Measurements from ENCODE around the gene DAPL1. TPM values are rescaled to one million over a fixed set of nuclear protein-coding genes. Genes with fewer than 3 reads are reported as not detected.
"Not testable (repeated sequence)": the region's sequence is repeated elsewhere in the genome, so short reads cannot be mapped to it uniquely, and the experiment has no call there.

DAPL1 gene
- total and polyA plus RNA-seq, 2 donors (not counting 1 experiment from before 2014, with no cell fraction given), result not detected

GRCh38 chr2:158841850-158842249 is 46.7 kb downstream of the DAPL1 start:
- Histone ChIP-seq H3K36me3 (ENCODE audit: control insufficient read depth, insufficient read depth, low read length) (no peaks in the 10 kb centered on the region), H3K4me2 (ENCODE audit: extremely low read depth, insufficient read depth, low read length) (no peak overlapping the region), H2AFZ (ENCODE audit: low read length) (no peak overlapping the region), H3K9ac (ENCODE audit: insufficient read depth, low read length) (no peak overlapping the region), H3K4me3 (replicated peaks in 1 of 4; ENCODE audit: control extremely low read depth in 1 of 4, insufficient read depth in 1 of 4, low read depth in 3 of 4, low read length in 4 of 4) (no peak overlapping the region), H3K4me1 (ENCODE audit: control insufficient read depth, extremely low read depth, insufficient read depth, low read length) (no peaks in the 10 kb centered on the region), H4K20me1 (ENCODE audit: control insufficient read depth, extremely low read depth, insufficient read depth, low read length) (no peaks in the 10 kb centered on the region), H3K9me3 (ENCODE audit: control insufficient read depth, insufficient read depth, low read depth, low read length) (no peaks in the 10 kb centered on the region), H3K27ac (ENCODE audit: insufficient read depth, low read length) (no peak overlapping the region), H3K27me3 (ENCODE audit: control insufficient read depth, insufficient read depth, low read length) (peaks cover 2% of the 10 kb centered on the region), H3K79me2 (ENCODE audit: control insufficient read depth, insufficient read depth, low read length) (no peaks in the 10 kb centered on the region)
- TF ChIP-seq EZH2 (IDR thresholded peaks at IDR 0.05; ENCODE audit: low read length, missing control alignments), result no peak
- no peak for TF ChIP-seq CTCF (conservative IDR thresholded peaks at IDR 0.05 in 1 of 2, IDR thresholded peaks at IDR 0.05 in 1 of 2; ENCODE audit: low read depth in 1 of 2, low read length in 2 of 2)
- DNase-seq (ENCODE audit: low read depth in 2 of 2), result peak; percentile 39 to 75

DNA sequence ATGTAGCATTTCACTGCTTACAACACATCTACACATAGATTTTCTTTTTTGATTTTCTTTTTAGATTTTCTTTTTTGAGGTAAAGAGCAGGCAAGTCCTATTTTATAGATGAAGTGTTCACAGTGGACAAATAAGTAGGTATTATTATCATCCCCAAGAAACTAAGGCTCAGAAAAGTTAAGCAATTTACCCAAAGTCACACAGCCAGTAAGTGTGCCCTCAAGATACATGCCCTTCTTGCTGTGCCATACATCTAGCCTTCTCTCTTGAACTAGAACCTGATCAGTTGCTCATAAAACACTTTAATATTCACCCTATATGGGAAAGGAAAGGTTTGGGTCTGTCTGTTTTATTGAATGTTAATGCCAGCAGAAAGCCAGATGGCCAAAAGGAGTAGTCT is 50.3 kb downstream of the DAPL1 start:
- Histone ChIP-seq H3K9ac (ENCODE audit: insufficient read depth, low read length) (no peak overlapping the region), H3K27ac (ENCODE audit: insufficient read depth, low read length) (no peak overlapping the region), H3K9me3 (ENCODE audit: control insufficient read depth, insufficient read depth, low read depth, low read length) (no peaks in the 10 kb centered on the region), H3K36me3 (ENCODE audit: control insufficient read depth, insufficient read depth, low read length) (no peaks in the 10 kb centered on the region), H3K4me2 (ENCODE audit: extremely low read depth, insufficient read depth, low read length) (no peak overlapping the region), H2AFZ (ENCODE audit: low read length) (no peak overlapping the region), H3K27me3 (ENCODE audit: control insufficient read depth, insufficient read depth, low read length) (peaks cover 2% of the 10 kb centered on the region), H3K4me1 (ENCODE audit: control insufficient read depth, extremely low read depth, insufficient read depth, low read length) (no peaks in the 10 kb centered on the region), H4K20me1 (ENCODE audit: control insufficient read depth, extremely low read depth, insufficient read depth, low read length) (no peaks in the 10 kb centered on the region), H3K79me2 (ENCODE audit: control insufficient read depth, insufficient read depth, low read length) (no peaks in the 10 kb centered on the region), H3K4me3 (replicated peaks in 1 of 4; ENCODE audit: control extremely low read depth in 1 of 4, insufficient read depth in 1 of 4, low read depth in 3 of 4, low read length in 4 of 4) (no peak overlapping the region)
- no peak for TF ChIP-seq EZH2 (IDR thresholded peaks at IDR 0.05; ENCODE audit: low read length, missing control alignments)
- TF ChIP-seq CTCF (conservative IDR thresholded peaks at IDR 0.05 in 1 of 2, IDR thresholded peaks at IDR 0.05 in 1 of 2; ENCODE audit: low read depth in 1 of 2, low read length in 2 of 2), result no peak
- DNase-seq (ENCODE audit: low read depth in 2 of 2), result no peak

- Histone ChIP-seq H3K9ac (ENCODE audit: insufficient read depth, low read length) (no peak overlapping the region), H3K4me3 (replicated peaks in 1 of 4; ENCODE audit: control extremely low read depth in 1 of 4, insufficient read depth in 1 of 4, low read depth in 3 of 4, low read length in 4 of 4) (no peak overlapping the region), H3K27ac (ENCODE audit: insufficient read depth, low read length) (no peak overlapping the region), H3K27me3 (ENCODE audit: control insufficient read depth, insufficient read depth, low read length) (peaks cover 2% of the 10 kb centered on the region), H3K4me1 (ENCODE audit: control insufficient read depth, extremely low read depth, insufficient read depth, low read length) (no peaks in the 10 kb centered on the region), H4K20me1 (ENCODE audit: control insufficient read depth, extremely low read depth, insufficient read depth, low read length) (no peaks in the 10 kb centered on the region), H2AFZ (ENCODE audit: low read length) (no peak overlapping the region), H3K36me3 (ENCODE audit: control insufficient read depth, insufficient read depth, low read length) (no peaks in the 10 kb centered on the region), H3K79me2 (ENCODE audit: control insufficient read depth, insufficient read depth, low read length) (no peaks in the 10 kb centered on the region), H3K9me3 (ENCODE audit: control insufficient read depth, insufficient read depth, low read depth, low read length) (no peaks in the 10 kb centered on the region), H3K4me2 (ENCODE audit: extremely low read depth, insufficient read depth, low read length) (no peak overlapping the region)
- peak in 1 of 2 donors; percentile 59 for DNase-seq (ENCODE audit: low read depth in 2 of 2)
- TF ChIP-seq EZH2 (IDR thresholded peaks at IDR 0.05; ENCODE audit: low read length, missing control alignments) (no peak), CTCF (conservative IDR thresholded peaks at IDR 0.05 in 1 of 2, IDR thresholded peaks at IDR 0.05 in 1 of 2; ENCODE audit: low read depth in 1 of 2, low read length in 2 of 2) (no peak)
Observed at GRCh38 chr2:158845859-158846258, 50.7 kb downstream of the DAPL1 start.

GRCh38 chr2:158847526-158847925 is 52.4 kb downstream of the DAPL1 start:
- H3K4me3 ChIP-seq (replicated peaks in 1 of 4; ENCODE audit: control extremely low read depth in 1 of 4, insufficient read depth in 1 of 4, low read depth in 3 of 4, low read length in 4 of 4); H3K79me2 ChIP-seq (ENCODE audit: control insufficient read depth, insufficient read depth, low read length); H3K4me2 ChIP-seq (ENCODE audit: extremely low read depth, insufficient read depth, low read length); H2AFZ ChIP-seq (ENCODE audit: low read length); H3K9me3 ChIP-seq (ENCODE audit: control insufficient read depth, insufficient read depth, low read depth, low read length); H3K27me3 ChIP-seq (ENCODE audit: control insufficient read depth, insufficient read depth, low read length); H4K20me1 ChIP-seq (ENCODE audit: control insufficient read depth, extremely low read depth, insufficient read depth, low read length); DNase-seq (ENCODE audit: low read depth in 2 of 2); H3K4me1 ChIP-seq (ENCODE audit: control insufficient read depth, extremely low read depth, insufficient read depth, low read length); H3K9ac ChIP-seq (ENCODE audit: insufficient read depth, low read length); H3K27ac ChIP-seq (ENCODE audit: insufficient read depth, low read length); H3K36me3 ChIP-seq (ENCODE audit: control insufficient read depth, insufficient read depth, low read length): not testable (repeated sequence)

Data from fibroblast of lung (primary cell).